OCI-LY3 (cell line): ENCODE results near the gene ADSS1.

ENCODE experiments used
- CTCF ChIP-seq: fragments of 200-600, 300-600 bp; sonication (generic); IDR thresholded peaks from 2 replicates; pipeline ENCODE4 v1.5.1; 2014; ENCODE audit warnings: antibody characterized with exemption, low read length, low read depth
- EZH2phosphoT487 ChIP-seq: fragments of 200-600 bp; shearing (Covaris generic); IDR thresholded peaks from 2 replicates; pipeline ENCODE4 v1.6.1; 2018; ENCODE audit warnings: antibody characterized with exemption, mixed run types, low read depth

DNA sequence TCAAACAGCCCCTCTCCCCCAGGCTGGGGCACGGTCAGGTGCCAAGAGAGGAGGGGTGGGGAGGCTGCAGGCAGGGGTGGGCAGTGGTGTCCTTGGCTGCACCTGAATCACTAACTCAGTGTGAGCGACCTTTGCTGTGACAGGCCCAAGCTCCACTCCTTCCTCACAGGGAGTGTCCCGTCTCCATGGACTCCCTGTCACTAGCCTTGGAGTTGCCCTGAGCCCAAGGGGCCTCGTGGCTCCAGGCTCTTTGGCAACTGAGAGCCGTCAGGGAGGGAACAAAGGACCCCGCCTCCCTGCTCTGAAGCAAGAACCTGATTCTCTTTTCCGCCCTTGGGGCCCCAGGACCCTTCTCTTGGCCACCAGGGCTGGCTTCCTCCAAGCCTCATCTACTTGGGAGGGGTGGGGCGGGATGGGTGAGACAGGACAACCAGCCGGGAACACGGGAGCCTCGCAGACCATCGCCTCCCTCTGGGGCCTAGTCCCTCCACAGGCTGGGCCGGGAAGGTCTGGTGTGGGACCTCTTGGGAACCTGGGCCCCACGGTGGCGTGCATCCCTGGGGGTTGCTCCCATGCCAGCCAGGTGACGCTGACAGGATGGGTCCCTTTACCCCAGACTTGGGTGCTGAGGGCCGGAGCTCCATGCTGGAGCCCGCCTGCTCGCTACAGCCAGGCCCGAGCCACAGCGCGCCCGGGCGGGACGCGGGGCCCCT, 935 bp upstream of the ADSS1 start:
- TF ChIP-seq CTCF (no peak), EZH2phosphoT487 (no peak)
